HepG2 (cell line): ENCODE measurements around the gene RASSF4. TPM values are rescaled to one million over a fixed set of nuclear protein-coding genes. Genes with fewer than 3 reads are reported as not detected.
A peak's percentile ranks its signal among the peaks of the same experiment; 100 is the strongest.

Experiments used
- ATF7-NPFF ChIP-seq: sonication (generic); formaldehyde crosslinking; IDR thresholded peaks from 2 replicates; pipeline ENCODE4 v1.8.1; 2023; ENCODE audit warnings: mild to moderate bottlenecking, low read depth, missing genetic modification reagents, moderate library complexity
- CCDC6 ChIP-seq: sonication (generic); formaldehyde crosslinking; IDR thresholded peaks from 2 replicates; pipeline ENCODE4 v1.8.1; 2022; ENCODE audit warnings: mild to moderate bottlenecking, missing genetic modification reagents, moderate library complexity
- CREM ChIP-seq, 2 experiments: sonication (generic) in 1 of 2; formaldehyde crosslinking in 1 of 2; IDR thresholded peaks; 2 replicates each; pipeline versions ENCODE4 v1.4.0 to v1.6.1; 2016 to 2020; ENCODE audit warnings: antibody characterized with exemption in 1 of 2, mild to moderate bottlenecking in 1 of 2, missing genetic modification reagents in 1 of 2
- GABPA ChIP-seq, 2 experiments: IDR thresholded peaks; 2 replicates each; pipeline ENCODE4 v1.6.1; 2011 to 2016; ENCODE audit warnings: low read depth in 2 of 2, low read length in 1 of 2, missing biosample characterization in 1 of 2, missing genetic modification characterization in 1 of 2
- GABPB1 ChIP-seq: IDR thresholded peaks from 2 replicates; pipeline ENCODE4 v1.6.1; 2016; ENCODE audit warnings: mild to moderate bottlenecking, missing genetic modification reagents, moderate library complexity, missing compliant biosample characterization
- KAT8 ChIP-seq: IDR thresholded peaks from 2 replicates; pipeline ENCODE4 v1.6.1; 2016; ENCODE audit warnings: missing genetic modification reagents, missing compliant biosample characterization
- MIER2 ChIP-seq: IDR thresholded peaks from 2 replicates; pipeline ENCODE4 v1.6.1; 2016; ENCODE audit warnings: missing biosample characterization, missing genetic modification reagents
- MZF1 ChIP-seq: sonication (generic); formaldehyde crosslinking; IDR thresholded peaks from 2 replicates; pipeline ENCODE4 v1.8.1; 2023; ENCODE audit warnings: mild to moderate bottlenecking, missing genetic modification reagents, borderline replicate concordance
- NCOR1 ChIP-seq: fragments of 200-600 bp; sonication (generic); IDR thresholded peaks from 2 replicates; pipeline ENCODE4 v1.7.0; 2017; ENCODE audit warnings: antibody characterized with exemption, low read length, borderline replicate concordance
- RBFOX2 ChIP-seq: fragments of 200-400 bp; formaldehyde crosslinking; IDR thresholded peaks from 2 replicates; pipeline ENCODE4 v1.6.1; 2017; ENCODE audit warnings: low read depth, mild to moderate bottlenecking, low read length
- RXRA ChIP-seq: sonication (generic); formaldehyde crosslinking; IDR thresholded peaks from 2 replicates; pipeline ENCODE4 v1.5.1; 2020; ENCODE audit warnings: missing genetic modification reagents
- SALL1 ChIP-seq: sonication (generic); formaldehyde crosslinking; IDR thresholded peaks from 2 replicates; pipeline ENCODE4 v1.8.0; 2022; ENCODE audit warnings: mild to moderate bottlenecking, missing genetic modification reagents
- SKI ChIP-seq: fragments of 450-650 bp; IDR thresholded peaks from one replicate; pipeline ENCODE4 v1.6.1; 2018; ENCODE audit warnings: mild to moderate bottlenecking; ENCODE audit not compliant: partially characterized antibody
- SOX13 ChIP-seq, 3 experiments: fragments of 450-650 bp in 1 of 3; sonication (generic) in 1 of 3; formaldehyde crosslinking in 1 of 3; IDR thresholded peaks in 2 of 3; conservative IDR thresholded peaks in 1 of 3; 2 replicates each; pipeline versions ENCODE4 v1.5.0 to v1.6.1; 2016 to 2020; ENCODE audit warnings: antibody characterized with exemption in 1 of 3, mild to moderate bottlenecking in 1 of 3, missing compliant biosample characterization in 1 of 3, missing genetic modification reagents in 1 of 3, moderate library complexity in 1 of 3
- SOX6 ChIP-seq, 2 experiments: fragments of 450-650 bp in 1 of 2; sonication (generic) in 1 of 2; formaldehyde crosslinking in 1 of 2; IDR thresholded peaks; 2 replicates each; pipeline versions ENCODE4 v1.4.0 to v1.6.1; 2017 to 2020; ENCODE audit warnings: antibody characterized with exemption in 1 of 2, mild to moderate bottlenecking in 1 of 2, missing genetic modification reagents in 1 of 2
- TCF7 ChIP-seq: sonication (generic); IDR thresholded peaks from 2 replicates; pipeline ENCODE4 v1.6.1; 2016; ENCODE audit warnings: antibody characterized with exemption, low read depth
- THAP11 ChIP-seq: IDR thresholded peaks from 2 replicates; pipeline ENCODE4 v1.6.1; 2016; ENCODE audit warnings: missing biosample characterization, missing genetic modification reagents
- TOE1 ChIP-seq: sonication (generic); formaldehyde crosslinking; IDR thresholded peaks from 2 replicates; pipeline ENCODE4 v1.4.0; 2020; ENCODE audit warnings: mild to moderate bottlenecking, missing genetic modification reagents
- polyA plus RNA-seq, 8 experiments: library from polyadenylated mRNA; depleted of rRNA in 3 of 8; stranded (reverse) in 7 of 8; unstranded in 1 of 8; fragments of >200 nt; fragmentation: Illumina TruSeq in 4 of 8; extraction: Trizol in 4 of 8; gene quantifications; 2 replicates each; pipeline versions ENCODE4 v1.2.1 to v1.2.3, GENCODE V29; 2011 to 2016; ENCODE audit warnings: low read depth in 4 of 8, missing spikeins in 1 of 8, mixed read lengths in 1 of 8; ENCODE audit not compliant: insufficient read depth in 1 of 8
- total RNA-seq, 5 experiments: library from RNA; depleted of rRNA; stranded (reverse); fragments of >200 nt; fragmentation: Illumina TruSeq; extraction: Trizol; gene quantifications; 2 replicates each; pipeline ENCODE4 v1.2.3, GENCODE V29; 2016; ENCODE audit warnings: low read depth in 1 of 5
- TF ChIP-seq, protein P1 (sequence below): IDR thresholded peaks from 2 replicates; pipeline ENCODE4 v1.4.0; 2020; ENCODE audit warnings: mild to moderate bottlenecking, missing genetic modification reagents
- TF ChIP-seq, protein P2 (sequence below): sonication (generic); formaldehyde crosslinking; IDR thresholded peaks from 2 replicates; pipeline ENCODE4 v1.8.1; 2023; ENCODE audit warnings: mild to moderate bottlenecking, missing genetic modification reagents, borderline replicate concordance
- TF ChIP-seq, protein P3 (sequence below): sonication (generic); formaldehyde crosslinking; IDR thresholded peaks from 2 replicates; pipeline ENCODE4 v1.4.0; 2020; ENCODE audit warnings: missing genetic modification reagents
- TF ChIP-seq, protein P4 (sequence below): IDR thresholded peaks from 2 replicates; pipeline ENCODE4 v1.6.1; 2016

The RASSF4 gene
- total and polyA plus RNA-seq, 2 of the 13 experiments (the other 11 are each of a cell fraction or from before 2014, with no cell fraction given) = 34.0 to 51.7 TPM

DNA sequence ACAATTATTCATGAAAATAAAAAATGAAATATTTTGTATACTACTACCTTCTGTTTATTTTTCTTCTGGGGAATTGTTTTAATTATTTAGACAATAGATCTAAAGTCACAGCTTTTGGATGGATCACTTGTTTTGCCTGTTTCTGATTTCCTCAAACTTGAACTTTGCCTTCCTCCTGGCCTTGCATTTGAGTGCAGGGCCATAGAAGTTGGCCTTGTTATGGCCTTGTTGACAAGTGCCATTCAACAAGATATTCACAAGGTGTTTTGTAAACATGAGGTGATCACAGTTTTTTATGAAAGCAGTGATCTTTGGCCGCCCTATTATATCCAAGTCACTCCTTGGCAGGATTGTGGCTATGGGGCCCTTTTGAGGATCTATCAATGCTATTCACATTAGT, 45.7 kb downstream of the RASSF4 start (continued):
- TF ChIP-seq SALL1 (peak; percentile 80; the same call in 1 of the 2 replicates), TCF7 (peak; percentile 51; the same call in 1 of the 2 replicates), CCDC6 (CRISPR knock-in tag) (no peak), MIER2 (no peak), ATF7-NPFF (CRISPR knock-in tag) (no peak), SOX6 (IDR thresholded peaks at IDR 0.05) (no peak), SOX6 (CRISPR knock-in tag; IDR thresholded peaks at IDR 0.05) (peak; percentile 85), TOE1 (CRISPR knock-in tag) (no peak), NCOR1 (peak; percentile 44; the same call in 1 of the 2 replicates), SKI (peak; percentile 80), RXRA (CRISPR knock-in tag) (no peak; the same call in 1 of the 2 replicates), MZF1 (no peak), THAP11 (peak; percentile 25; the same call in 1 of the 2 replicates), GABPA (IDR thresholded peaks at IDR 0.05; ENCODE audit: low read depth, low read length) (no peak), GABPA (CRISPR knock-in tag; IDR thresholded peaks at IDR 0.05; ENCODE audit: low read depth) (peak; percentile 16; the same call in 1 of the 2 replicates), KAT8 (CRISPR knock-in tag) (no peak), CREM (IDR thresholded peaks at IDR 0.05) (peak; percentile 36; the same call in 1 of the 2 replicates), CREM (CRISPR knock-in tag; IDR thresholded peaks at IDR 0.05) (no peak), SOX13 (IDR thresholded peaks at IDR 0.05) (no peak), SOX13 (CRISPR knock-in tag; conservative IDR thresholded peaks at IDR 0.05 in 1 of 2, IDR thresholded peaks at IDR 0.05 in 1 of 2) (peak in 1 of 2 experiments; percentile 87; a peak in 2 of 4 replicates), GABPB1 (no peak), RBFOX2 (no peak)
- TF ChIP-seq, protein P1, sequence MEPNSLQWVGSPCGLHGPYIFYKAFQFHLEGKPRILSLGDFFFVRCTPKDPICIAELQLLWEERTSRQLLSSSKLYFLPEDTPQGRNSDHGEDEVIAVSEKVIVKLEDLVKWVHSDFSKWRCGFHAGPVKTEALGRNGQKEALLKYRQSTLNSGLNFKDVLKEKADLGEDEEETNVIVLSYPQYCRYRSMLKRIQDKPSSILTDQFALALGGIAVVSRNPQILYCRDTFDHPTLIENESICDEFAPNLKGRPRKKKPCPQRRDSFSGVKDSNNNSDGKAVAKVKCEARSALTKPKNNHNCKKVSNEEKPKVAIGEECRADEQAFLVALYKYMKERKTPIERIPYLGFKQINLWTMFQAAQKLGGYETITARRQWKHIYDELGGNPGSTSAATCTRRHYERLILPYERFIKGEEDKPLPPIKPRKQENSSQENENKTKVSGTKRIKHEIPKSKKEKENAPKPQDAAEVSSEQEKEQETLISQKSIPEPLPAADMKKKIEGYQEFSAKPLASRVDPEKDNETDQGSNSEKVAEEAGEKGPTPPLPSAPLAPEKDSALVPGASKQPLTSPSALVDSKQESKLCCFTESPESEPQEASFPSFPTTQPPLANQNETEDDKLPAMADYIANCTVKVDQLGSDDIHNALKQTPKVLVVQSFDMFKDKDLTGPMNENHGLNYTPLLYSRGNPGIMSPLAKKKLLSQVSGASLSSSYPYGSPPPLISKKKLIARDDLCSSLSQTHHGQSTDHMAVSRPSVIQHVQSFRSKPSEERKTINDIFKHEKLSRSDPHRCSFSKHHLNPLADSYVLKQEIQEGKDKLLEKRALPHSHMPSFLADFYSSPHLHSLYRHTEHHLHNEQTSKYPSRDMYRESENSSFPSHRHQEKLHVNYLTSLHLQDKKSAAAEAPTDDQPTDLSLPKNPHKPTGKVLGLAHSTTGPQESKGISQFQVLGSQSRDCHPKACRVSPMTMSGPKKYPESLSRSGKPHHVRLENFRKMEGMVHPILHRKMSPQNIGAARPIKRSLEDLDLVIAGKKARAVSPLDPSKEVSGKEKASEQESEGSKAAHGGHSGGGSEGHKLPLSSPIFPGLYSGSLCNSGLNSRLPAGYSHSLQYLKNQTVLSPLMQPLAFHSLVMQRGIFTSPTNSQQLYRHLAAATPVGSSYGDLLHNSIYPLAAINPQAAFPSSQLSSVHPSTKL (CRISPR knock-in tag) = peak; percentile 94
- TF ChIP-seq, protein P2, sequence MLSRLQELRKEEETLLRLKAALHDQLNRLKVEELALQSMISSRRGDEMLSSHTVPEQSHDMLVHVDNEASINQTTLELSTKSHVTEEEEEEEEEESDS = no peak
- TF ChIP-seq, protein P3, sequence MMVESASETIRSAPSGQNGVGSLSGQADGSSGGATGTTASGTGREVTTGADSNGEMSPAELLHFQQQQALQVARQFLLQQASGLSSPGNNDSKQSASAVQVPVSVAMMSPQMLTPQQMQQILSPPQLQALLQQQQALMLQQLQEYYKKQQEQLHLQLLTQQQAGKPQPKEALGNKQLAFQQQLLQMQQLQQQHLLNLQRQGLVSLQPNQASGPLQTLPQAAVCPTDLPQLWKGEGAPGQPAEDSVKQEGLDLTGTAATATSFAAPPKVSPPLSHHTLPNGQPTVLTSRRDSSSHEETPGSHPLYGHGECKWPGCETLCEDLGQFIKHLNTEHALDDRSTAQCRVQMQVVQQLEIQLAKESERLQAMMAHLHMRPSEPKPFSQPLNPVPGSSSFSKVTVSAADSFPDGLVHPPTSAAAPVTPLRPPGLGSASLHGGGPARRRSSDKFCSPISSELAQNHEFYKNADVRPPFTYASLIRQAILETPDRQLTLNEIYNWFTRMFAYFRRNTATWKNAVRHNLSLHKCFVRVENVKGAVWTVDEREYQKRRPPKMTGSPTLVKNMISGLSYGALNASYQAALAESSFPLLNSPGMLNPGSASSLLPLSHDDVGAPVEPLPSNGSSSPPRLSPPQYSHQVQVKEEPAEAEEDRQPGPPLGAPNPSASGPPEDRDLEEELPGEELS = peak; percentile 94
- TF ChIP-seq, protein P4, sequence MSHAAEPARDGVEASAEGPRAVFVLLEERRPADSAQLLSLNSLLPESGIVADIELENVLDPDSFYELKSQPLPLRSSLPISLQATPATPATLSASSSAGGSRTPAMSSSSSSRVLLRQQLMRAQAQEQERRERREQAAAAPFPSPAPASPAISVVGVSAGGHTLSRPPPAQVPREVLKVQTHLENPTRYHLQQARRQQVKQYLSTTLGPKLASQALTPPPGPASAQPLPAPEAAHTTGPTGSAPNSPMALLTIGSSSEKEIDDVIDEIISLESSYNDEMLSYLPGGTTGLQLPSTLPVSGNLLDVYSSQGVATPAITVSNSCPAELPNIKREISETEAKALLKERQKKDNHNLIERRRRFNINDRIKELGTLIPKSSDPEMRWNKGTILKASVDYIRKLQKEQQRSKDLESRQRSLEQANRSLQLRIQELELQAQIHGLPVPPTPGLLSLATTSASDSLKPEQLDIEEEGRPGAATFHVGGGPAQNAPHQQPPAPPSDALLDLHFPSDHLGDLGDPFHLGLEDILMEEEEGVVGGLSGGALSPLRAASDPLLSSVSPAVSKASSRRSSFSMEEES (CRISPR knock-in tag) = peak; percentile 68; the same call in 1 of the 2 replicates
